GM19438 (cell line): ENCODE measurements around the gene RCCD1.
"Not testable (repeated sequence)": the region's sequence is repeated elsewhere in the genome, so short reads cannot be mapped to it uniquely, and the experiment has no call there.

ENCODE experiments used
- ATAC-seq: cut with Tn5 transposase; IDR thresholded peaks from one replicate; pipeline ENCODE4 v1.9.1; 2021; ENCODE audit warnings: low read depth; ENCODE audit not compliant: unreplicated experiment

The RCCD1 gene

GRCh38 chr15:90954712-90955623 is at the start of gene RCCD1:
RCCD1 (plus strand) TSS chr15:90954884; CDS start chr15:90956735, 1,851 bp downstream.
- ATAC-seq: peak; percentile 83

DNA sequence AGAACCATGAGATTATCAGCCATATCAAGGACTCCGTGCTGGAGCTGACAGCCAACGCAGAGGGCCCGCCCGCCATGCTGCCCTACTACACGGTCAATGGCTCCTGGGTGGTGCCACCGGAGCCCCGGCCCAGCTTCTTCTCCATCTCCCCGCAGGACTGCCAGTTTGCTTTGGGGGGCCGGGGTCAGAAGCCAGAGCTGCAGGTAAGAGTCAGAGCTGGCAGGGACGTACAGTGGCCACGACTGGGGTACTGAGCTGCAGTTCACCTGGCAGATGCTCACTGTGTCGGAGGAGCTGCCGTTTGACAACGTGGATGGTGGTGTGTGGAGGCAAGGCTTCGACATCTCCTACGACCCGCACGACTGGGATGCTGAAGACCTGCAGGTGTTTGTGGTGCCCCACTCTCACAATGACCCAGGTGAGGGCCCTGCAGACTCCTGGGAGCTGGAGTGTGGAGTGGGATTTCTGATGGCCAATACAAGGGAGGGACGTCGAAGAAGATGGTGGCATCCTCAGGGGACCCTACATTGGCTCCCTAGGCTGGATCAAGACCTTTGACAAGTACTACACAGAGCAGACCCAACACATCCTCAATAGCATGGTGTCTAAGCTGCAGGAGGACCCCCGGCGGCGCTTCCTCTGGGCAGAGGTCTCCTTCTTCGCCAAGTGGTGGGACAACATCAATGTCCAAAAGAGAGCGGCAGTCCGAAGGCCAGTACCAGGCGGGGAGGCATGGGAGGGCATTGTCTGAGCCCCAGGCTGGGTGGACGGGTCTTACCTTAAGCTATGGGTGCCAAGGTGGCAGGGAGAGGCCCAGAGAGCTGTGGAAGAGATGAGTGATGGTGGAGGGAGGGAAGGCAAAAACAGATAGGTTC is 49.1 kb upstream of the RCCD1 start:
- no peak for ATAC-seq

DNA sequence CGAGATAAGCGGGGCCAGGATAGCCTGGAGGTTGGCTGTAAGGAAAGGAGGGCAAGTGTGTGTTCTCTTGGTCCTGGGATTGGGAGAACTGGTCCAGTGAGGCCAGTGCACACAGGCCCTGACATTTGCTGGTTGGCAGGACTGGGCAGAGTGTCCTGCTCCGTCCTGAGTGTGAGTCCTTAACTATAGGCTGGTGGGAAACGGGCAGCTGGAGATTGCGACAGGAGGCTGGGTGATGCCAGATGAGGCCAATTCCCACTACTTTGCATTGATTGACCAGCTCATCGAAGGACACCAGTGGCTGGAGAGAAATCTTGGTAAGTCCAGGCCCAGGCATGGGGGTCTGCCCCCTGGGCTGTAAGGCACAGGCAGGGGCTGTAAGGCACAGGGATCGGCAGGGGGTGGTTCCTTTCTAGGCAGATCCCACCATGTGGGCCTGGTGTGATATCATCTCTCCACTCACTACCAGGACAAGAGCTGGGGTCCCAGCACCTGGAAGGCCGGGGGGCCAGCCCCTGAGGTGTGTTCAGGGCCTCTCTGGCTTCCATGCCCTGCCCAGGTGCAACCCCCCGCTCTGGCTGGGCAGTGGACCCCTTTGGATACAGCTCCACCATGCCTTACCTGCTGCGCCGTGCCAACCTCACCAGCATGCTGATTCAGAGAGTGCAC is 48.4 kb upstream of the RCCD1 start:
- no peak for ATAC-seq

GRCh38 chr15:90907051-90907660 is 47.5 kb upstream of the RCCD1 start:
- ATAC-seq: no peak

DNA sequence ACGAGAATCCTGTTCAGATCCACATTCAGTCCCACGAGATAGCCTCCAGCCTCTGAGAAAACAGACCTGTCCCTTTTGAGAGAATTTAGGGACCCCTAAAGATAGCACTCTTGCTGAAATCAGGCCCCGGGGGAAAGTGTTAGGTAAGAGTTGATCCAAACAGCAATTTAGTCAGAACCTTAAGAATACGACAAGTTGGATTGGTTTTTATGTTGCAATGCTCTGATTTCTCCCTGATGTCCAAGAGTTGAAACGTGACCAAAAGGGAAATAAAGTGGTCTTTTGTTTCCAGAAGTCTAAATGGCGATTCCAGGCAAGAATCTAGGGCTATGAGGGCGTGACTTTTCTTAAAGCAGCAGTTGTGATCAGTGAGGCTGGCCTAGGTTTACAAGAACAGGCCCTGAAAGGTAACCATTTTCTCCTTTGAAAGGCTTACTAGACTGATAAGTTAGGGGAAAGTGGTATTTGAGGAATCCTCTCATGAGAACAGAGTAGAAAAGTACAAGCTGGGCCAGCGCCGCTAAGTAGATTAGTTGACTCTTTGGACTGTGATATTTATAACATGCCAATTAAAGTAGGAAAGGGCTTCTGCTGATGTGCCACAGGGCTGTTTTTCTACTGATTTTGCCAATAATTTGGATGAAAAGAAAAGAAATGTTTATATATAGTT is 46.7 kb upstream of the RCCD1 start:
- ATAC-seq: no peak

GRCh38 chr15:90909449-90909848 is 45.2 kb upstream of the RCCD1 start:
- ATAC-seq: not testable (repeated sequence)

GRCh38 chr15:90909976-90910375 is 44.7 kb upstream of the RCCD1 start:
- no peak for ATAC-seq

DNA sequence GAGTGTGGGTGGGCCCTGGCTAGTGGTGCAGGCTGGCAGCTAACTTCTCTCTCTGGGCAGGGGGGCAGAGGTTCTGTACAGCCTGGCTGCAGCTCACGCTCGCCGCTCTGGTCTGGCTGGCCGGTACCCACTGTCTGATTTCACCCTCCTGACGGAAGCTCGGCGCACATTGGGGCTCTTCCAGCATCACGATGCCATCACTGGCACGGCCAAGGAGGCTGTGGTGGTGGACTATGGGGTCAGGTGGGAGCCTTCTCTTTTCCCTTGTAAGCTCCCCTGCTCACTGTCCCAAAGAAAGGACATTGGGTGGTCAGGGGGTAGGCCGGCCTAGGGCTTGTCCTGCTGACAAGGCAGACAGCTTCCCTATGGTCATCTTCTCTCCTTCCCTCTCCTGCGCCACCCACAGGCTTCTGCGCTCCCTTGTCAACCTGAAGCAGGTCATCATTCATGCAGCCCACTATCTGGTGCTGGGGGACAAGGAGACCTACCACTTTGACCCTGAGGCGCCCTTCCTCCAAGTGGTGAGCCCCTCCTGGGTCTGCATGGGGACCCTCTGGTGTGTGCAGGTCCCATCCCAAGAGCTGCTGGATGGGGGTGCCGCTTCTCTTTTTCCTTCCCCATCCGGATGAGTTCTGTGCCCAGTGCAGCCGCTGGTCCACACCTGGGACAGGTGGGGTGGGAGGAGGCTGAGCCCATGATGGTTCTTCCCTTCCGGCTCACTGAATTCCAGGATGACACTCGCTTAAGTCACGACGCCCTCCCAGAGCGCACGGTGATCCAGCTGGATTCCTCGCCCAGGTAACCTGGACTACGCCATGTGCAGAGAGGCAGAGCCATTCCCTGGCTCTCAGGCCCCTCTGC is 44.0 kb upstream of the RCCD1 start:
- ATAC-seq: no peak

- no peak for ATAC-seq
Observed at GRCh38 chr15:90911302-90911623, 43.4 kb upstream of the RCCD1 start.

GRCh38 chr15:90911906-90912769 is 42.5 kb upstream of the RCCD1 start:
- no peak for ATAC-seq

DNA sequence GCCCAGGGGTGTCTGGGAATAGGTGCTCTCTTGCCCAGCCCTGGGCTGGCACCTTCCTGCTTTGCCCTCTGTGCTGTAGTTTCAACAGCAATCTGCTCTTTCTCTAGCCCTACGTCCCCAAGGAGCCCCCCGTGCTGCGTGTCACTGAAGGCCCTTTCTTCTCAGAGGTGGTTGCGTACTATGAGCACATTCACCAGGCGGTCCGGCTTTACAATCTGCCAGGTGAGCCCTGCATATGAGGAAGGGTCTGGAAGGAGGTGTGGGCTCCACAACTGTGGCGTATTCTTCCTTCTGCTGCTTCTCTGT is 42.0 kb upstream of the RCCD1 start:
- ATAC-seq: no peak

- ATAC-seq: no peak
Observed at GRCh38 chr15:90913398-90913944, 41.2 kb upstream of the RCCD1 start.

GRCh38 chr15:90914305-90915080 is 40.2 kb upstream of the RCCD1 start:
- ATAC-seq: no peak

GRCh38 chr15:90915216-90915807 is 39.4 kb upstream of the RCCD1 start:
- peak; percentile 69 for ATAC-seq

GRCh38 chr15:90915808-90916440 is 38.8 kb upstream of the RCCD1 start:
- no peak for ATAC-seq

DNA sequence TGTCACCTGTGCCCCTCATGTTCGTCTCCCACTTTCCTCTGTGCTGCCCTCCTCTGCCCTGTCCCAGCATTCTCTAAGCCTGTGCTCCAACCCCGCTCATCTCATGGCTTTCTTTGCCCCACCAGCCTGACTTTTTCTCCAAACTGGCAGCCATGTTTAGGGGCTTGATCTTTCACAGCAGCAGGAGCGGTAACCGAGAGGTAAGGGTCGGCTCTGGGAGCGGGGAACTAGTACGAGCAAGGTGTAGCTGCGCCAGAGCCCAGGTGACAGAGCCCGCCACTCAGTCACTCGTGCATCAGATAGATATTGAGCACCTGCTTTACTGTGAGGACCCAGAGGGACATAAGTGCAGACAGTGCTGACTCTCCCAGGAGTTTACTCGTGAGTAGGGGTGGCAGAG is 38.2 kb upstream of the RCCD1 start:
- no peak for ATAC-seq

- no peak for ATAC-seq
Observed at GRCh38 chr15:90917569-90917968, 37.1 kb upstream of the RCCD1 start.
